ENCODE data around the gene PCDHGB3. TPM values are rescaled to one million over a fixed set of nuclear protein-coding genes. Genes with fewer than 3 reads are reported as not detected.
"Not testable (repeated sequence)": the region's sequence is repeated elsewhere in the genome, so short reads cannot be mapped to it uniquely, and the experiment has no call there.

Gene PCDHGB3
- total and polyA plus RNA-seq, 9 of the 15 experiments (the other 6 are each of a cell fraction or from before 2014, with no cell fraction given) = 0.05 to 0.19 (median 0.11) TPM; not detected in 2

GRCh38 chr5:141415275-141415618 is 45.2 kb downstream of the PCDHGB3 start:
- H3K4me1 ChIP-seq (replicated peaks in 1 of 2; ENCODE audit: control insufficient read depth in 2 of 2, insufficient read depth in 2 of 2, low read length in 2 of 2) = peaks cover 0 to 26% of the 10 kb centered on the region in 2 experiments; a peak in 2 of 5 replicates
- intact Hi-C loops (cut with micrococcal nuclease); DNase-seq (ENCODE audit: extremely low read depth in 1 of 4, low spot score in 3 of 4); H3K4me3 ChIP-seq; H3K36me3 ChIP-seq (ENCODE audit: control insufficient read depth, insufficient read depth, low read length); in situ Hi-C loops (cut with MboI); H3K9me3 ChIP-seq (replicated peaks; ENCODE audit: control insufficient read depth, insufficient read depth, low read depth, low read length); FAIRE-seq; ATAC-seq; H2AFZ ChIP-seq (ENCODE audit: low read depth, low read length); H3K79me2 ChIP-seq (ENCODE audit: control insufficient read depth, insufficient read depth, low read length); BruUV-seq (replicated peaks); H3K9ac ChIP-seq (ENCODE audit: insufficient read depth in 1 of 2, low read depth in 2 of 2, low read length in 2 of 2); H4K20me1 ChIP-seq (replicated peaks; ENCODE audit: control insufficient read depth, insufficient read depth, low read length); H3K4me2 ChIP-seq (ENCODE audit: insufficient read depth, low read length); H3K27ac ChIP-seq (ENCODE audit: extremely low read depth, low read depth, low read length); POLR2A ChIA-PET; H3K9me1 ChIP-seq (ENCODE audit: control insufficient read depth, insufficient read depth, low read length): not testable (repeated sequence)
- CTCF ChIA-PET (ENCODE audit: low intra/inter-chr PET ratio) = interaction anchor here (0.6 kb wide), 1 partner anchor 77 kb away, joined by 3 read pairs; no protein-coding TSS in a partner anchor
- H3K27me3 ChIP-seq (ENCODE audit: control insufficient read depth in 2 of 2, insufficient read depth in 2 of 2, low read length in 2 of 2) = peaks cover 7 to 32% of the 10 kb centered on the region in 2 experiments; a peak in 4 of 5 replicates
- 0 out of 2 replicates have a peak, but pooled peaks have one; percentile 38 for TF ChIP-seq ZBTB33 (CRISPR knock-in tag; IDR thresholded peaks at IDR 0.05)
- WGBS (ENCODE audit: insufficient coverage, low coverage, missing lambda C conversion rate) = 9% methylated on average over 24 of the region's 24 CpGs

GRCh38 chr5:141417494-141418172 is 47.6 kb downstream of the PCDHGB3 start, which contains the start of gene PCDHGB7:
PCDHGB7 (plus strand) TSS chr5:141417677; CDS start chr5:141417860, 183 bp downstream.
- H3K27me3 ChIP-seq (ENCODE audit: control insufficient read depth in 2 of 2, insufficient read depth in 2 of 2, low read length in 2 of 2) = peaks cover 7 to 47% of the 10 kb centered on the region in 2 experiments; a peak in 4 of 5 replicates
- DNase-seq (ENCODE audit: extremely low read depth in 1 of 4, low spot score in 3 of 4) = peak; percentile 27 to 50 (median 37)
- BruUV-seq (replicated peaks); H3K36me3 ChIP-seq (ENCODE audit: control insufficient read depth, insufficient read depth, low read length); H2AFZ ChIP-seq (ENCODE audit: low read depth, low read length); H3K4me2 ChIP-seq (ENCODE audit: insufficient read depth, low read length); H3K79me2 ChIP-seq (ENCODE audit: control insufficient read depth, insufficient read depth, low read length); H3K9ac ChIP-seq (ENCODE audit: insufficient read depth in 1 of 2, low read depth in 2 of 2, low read length in 2 of 2); in situ Hi-C loops (cut with MboI); H3K9me1 ChIP-seq (ENCODE audit: control insufficient read depth, insufficient read depth, low read length); H3K4me3 ChIP-seq; intact Hi-C loops (cut with micrococcal nuclease); H3K9me3 ChIP-seq (replicated peaks; ENCODE audit: control insufficient read depth, insufficient read depth, low read depth, low read length); H3K27ac ChIP-seq (ENCODE audit: extremely low read depth, low read depth, low read length); H4K20me1 ChIP-seq (replicated peaks; ENCODE audit: control insufficient read depth, insufficient read depth, low read length); CTCF ChIA-PET (ENCODE audit: low intra/inter-chr PET ratio): not testable (repeated sequence)
- H3K4me1 ChIP-seq (replicated peaks in 1 of 2; ENCODE audit: control insufficient read depth in 2 of 2, insufficient read depth in 2 of 2, low read length in 2 of 2) = peaks cover 0 to 32% of the 10 kb centered on the region in 2 experiments; a peak in 2 of 5 replicates
- peak; percentile 80 for FAIRE-seq
- peak; percentile 88 for ATAC-seq
- POLR2A ChIA-PET = interaction anchor here (0.6 kb wide), 1 partner anchor 32 kb away, joined by 3 read pairs; no protein-coding TSS in a partner anchor
- WGBS (ENCODE audit: insufficient coverage, low coverage, missing lambda C conversion rate) = 36% methylated on average over 34 of the region's 47 CpGs
- TF ChIP-seq CTCF (IDR thresholded peaks at IDR 0.05 in 2 of 3, conservative IDR thresholded peaks at IDR 0.05 in 1 of 3; ENCODE audit: insufficient read depth in 2 of 3, low read depth in 1 of 3, low read length in 3 of 3) = peak; percentile 68 to 74 (median 73)
- TF ChIP-seq RAD21 (CRISPR knock-in tag; conservative IDR thresholded peaks at IDR 0.05 in 1 of 2, IDR thresholded peaks at IDR 0.05 in 1 of 2) = peak in 1 of 2 experiments; percentile 58; a peak in 3 of 4 replicates
- TF ChIP-seq ZNF384 (IDR thresholded peaks at IDR 0.05; ENCODE audit: low read depth, low read length) = 0 out of 2 replicates have a peak, but pooled peaks have one; percentile 6
- TF ChIP-seq SMC3 (conservative IDR thresholded peaks at IDR 0.05; ENCODE audit: insufficient read depth, low read depth, low read length) = peak; percentile 44; the same call in 1 of the 2 replicates
- peak; percentile 58 to 59 for TF ChIP-seq NRF1 (conservative IDR thresholded peaks at IDR 0.05 in 1 of 2, IDR thresholded peaks at IDR 0.05 in 1 of 2)

Measured in K562 (cell line).